IMR-90 (cell line): ENCODE results near the gene TIGD3. TPM values are rescaled to one million over a fixed set of nuclear protein-coding genes. Genes with fewer than 3 reads are reported as not detected.

Source experiments
- ATAC-seq: fragments of 200-7000 bp; cut with Tn5 transposase; 2 replicates; pipeline ENCODE4 v1.9.1; 2020; ENCODE audit warnings: low read depth, mild to moderate bottlenecking, moderate library complexity
- BruUV-seq: library from RNA; stranded (reverse); fragments of 400-500 nt; replicated peaks from 2 replicates; lab custom pipeline; 2021; lab: Mats Ljungman, UMichigan
- CTCF ChIA-PET: fragments of 300-600 bp; formaldehyde crosslinking; extraction: SDS; loops from one replicate; lab custom pipeline; 2021; ENCODE audit warnings: antibody characterized with exemption; lab: Yijun Ruan, JAX
- POLR2A ChIA-PET: fragments of 300-600 bp; sonication (Branson Sonifier 250); formaldehyde crosslinking; loops from one replicate; lab custom pipeline; 2022; ENCODE audit warnings: antibody characterized with exemption; ENCODE audit not compliant: unreplicated experiment; lab: Charles Lee
- DNase-seq: peaks from one replicate; pipeline ENCODE4 v3.0.0; 2013
- H2AFZ ChIP-seq: replicated peaks from 2 replicates; pipeline ENCODE3; 2013; ENCODE audit warnings: low read length, mild to moderate bottlenecking; ENCODE audit not compliant: poor library complexity
- H2AK5ac ChIP-seq: 2 replicates; pipeline ENCODE4 v1.6.1; 2013; ENCODE audit warnings: low read depth, low read length, inconsistent platforms
- H2AK9ac ChIP-seq: replicated peaks from 2 replicates; pipeline ENCODE3; 2013; ENCODE audit warnings: mild to moderate bottlenecking, low read depth, low read length, moderate library complexity; ENCODE audit not compliant: poor library complexity
- H2BK120ac ChIP-seq: 2 replicates; pipeline ENCODE4 v1.6.1; 2013; ENCODE audit warnings: low read depth, low read length, inconsistent platforms
- H2BK15ac ChIP-seq: 3 replicates; pipeline ENCODE4 v1.6.1; 2013; ENCODE audit warnings: low read depth, low read length, inconsistent platforms
- H2BK20ac ChIP-seq: 2 replicates; pipeline ENCODE4 v1.6.1; 2013; ENCODE audit warnings: low read depth, mild to moderate bottlenecking, inconsistent platforms, low read length, moderate library complexity
- H2BK5ac ChIP-seq: 2 replicates; pipeline ENCODE4 v1.6.1; 2013; ENCODE audit warnings: mild to moderate bottlenecking, low read depth, low read length, inconsistent platforms; ENCODE audit not compliant: poor library complexity, severe bottlenecking
- H3K14ac ChIP-seq: replicated peaks from 2 replicates; pipeline ENCODE4 v1.6.1; 2013; ENCODE audit warnings: low read depth, low read length, inconsistent platforms
- H3K18ac ChIP-seq: 2 replicates; pipeline ENCODE4 v1.6.1; 2013; ENCODE audit warnings: low read depth, low read length, control low read depth
- H3K23ac ChIP-seq: 2 replicates; pipeline ENCODE4 v1.6.1; 2013; ENCODE audit warnings: low read depth, low read length, inconsistent platforms
- H3K27ac ChIP-seq: 2 replicates; pipeline ENCODE4 v1.5.1; 2013; ENCODE audit warnings: mild to moderate bottlenecking, control low read depth, low read length; ENCODE audit not compliant: insufficient read depth
- H3K27me3 ChIP-seq: 2 replicates; pipeline ENCODE4 v1.6.1; 2013; ENCODE audit warnings: low read length; ENCODE audit not compliant: control insufficient read depth, insufficient read depth
- H3K36me3 ChIP-seq: 2 replicates; pipeline ENCODE4 v1.6.1; 2013; ENCODE audit warnings: low read length, mixed read lengths; ENCODE audit not compliant: control insufficient read depth, insufficient read depth
- H3K4ac ChIP-seq: 2 replicates; pipeline ENCODE4 v1.6.1; 2013; ENCODE audit warnings: low read depth, low read length, inconsistent platforms
- H3K4me1 ChIP-seq: 2 replicates; pipeline ENCODE4 v1.6.1; 2013; ENCODE audit warnings: low read length, mixed read lengths; ENCODE audit not compliant: control insufficient read depth, insufficient read depth
- H3K4me2 ChIP-seq: 2 replicates; pipeline ENCODE4 v1.6.1; 2013; ENCODE audit warnings: low read depth, mild to moderate bottlenecking, control low read depth, low read length, moderate library complexity
- H3K4me3 ChIP-seq: 2 replicates; pipeline ENCODE4 v1.5.1; 2013; ENCODE audit warnings: low read depth, mild to moderate bottlenecking, control low read depth, low read length, moderate library complexity; ENCODE audit not compliant: insufficient read depth
- H3K56ac ChIP-seq: 2 replicates; pipeline ENCODE4 v1.6.1; 2013; ENCODE audit warnings: low read length, inconsistent platforms; ENCODE audit not compliant: insufficient read depth; ENCODE audit errors: extremely low read depth
- H3K79me1 ChIP-seq, 2 experiments: 2 replicates each; pipeline ENCODE4 v1.6.1; 2013; ENCODE audit warnings: low read length in 2 of 2, inconsistent platforms in 1 of 2, low read depth in 1 of 2
- H3K9ac ChIP-seq: 2 replicates; pipeline ENCODE4 v1.6.1; 2013; ENCODE audit warnings: low read depth, low read length, control low read depth
- H3K9me1 ChIP-seq: 2 replicates; pipeline ENCODE4 v1.6.1; 2013; ENCODE audit warnings: low read length, inconsistent platforms; ENCODE audit not compliant: insufficient read depth
- H3K9me3 ChIP-seq: 2 replicates; pipeline ENCODE4 v1.6.1; 2013; ENCODE audit warnings: low read length; ENCODE audit not compliant: control insufficient read depth, insufficient read depth
- H4K20me1 ChIP-seq: 2 replicates; pipeline ENCODE4 v1.6.1; 2013; ENCODE audit warnings: low read length, inconsistent platforms; ENCODE audit not compliant: insufficient read depth
- H4K5ac ChIP-seq: 2 replicates; pipeline ENCODE4 v1.6.1; 2013; ENCODE audit warnings: mild to moderate bottlenecking, low read depth, low read length, control low read depth
- H4K8ac ChIP-seq, 2 experiments: 2 replicates each; pipeline ENCODE4 v1.6.1; 2013; ENCODE audit warnings: low read depth in 2 of 2, low read length in 2 of 2, control low read depth in 1 of 2, inconsistent platforms in 1 of 2
- H4K91ac ChIP-seq: 2 replicates; pipeline ENCODE4 v1.6.1; 2013; ENCODE audit warnings: low read depth, low read length, inconsistent platforms; ENCODE audit not compliant: insufficient read depth
- BHLHE40 ChIP-seq: fragments of 150-350 bp; IDR thresholded peaks from 2 replicates; pipeline ENCODE4 v1.6.1; 2016; ENCODE audit warnings: mild to moderate bottlenecking, low read depth, low read length
- FOS ChIP-seq: fragments of 150-350 bp; IDR thresholded peaks from 2 replicates; pipeline ENCODE4 v1.6.1; 2016; ENCODE audit warnings: low read depth, low read length
- MAFK ChIP-seq: IDR thresholded peaks from 2 replicates; pipeline ENCODE4 v1.6.1; 2012; ENCODE audit warnings: low read depth, low read length, improper control_type of control experiment
- NFE2L2 ChIP-seq: fragments of 150-350 bp; IDR thresholded peaks from 2 replicates; pipeline ENCODE4 v1.6.1; 2016; ENCODE audit warnings: low read depth, mild to moderate bottlenecking, low read length
- POLR2A ChIP-seq: IDR thresholded peaks from 2 replicates; pipeline ENCODE4 v1.6.1; 2012; ENCODE audit warnings: mild to moderate bottlenecking, low read depth, low read length
- RAD21 ChIP-seq: IDR thresholded peaks from 2 replicates; pipeline ENCODE4 v1.6.1; 2012; ENCODE audit warnings: low read length, improper control_type of control experiment
- RCOR1 ChIP-seq: IDR thresholded peaks from 2 replicates; pipeline ENCODE4 v1.6.1; 2012; ENCODE audit warnings: mild to moderate bottlenecking, low read length, improper control_type of control experiment; ENCODE audit not compliant: insufficient replicate concordance
- RFX5 ChIP-seq: IDR thresholded peaks from 2 replicates; pipeline ENCODE4 v1.8.0; 2012; ENCODE audit warnings: low read depth, mild to moderate bottlenecking, low read length, moderate library complexity
- SMC3 ChIP-seq: fragments of 150-350 bp; IDR thresholded peaks from 2 replicates; pipeline ENCODE4 v1.6.1; 2016; ENCODE audit warnings: low read depth, mild to moderate bottlenecking, antibody characterized with exemption, low read length, moderate library complexity
- WGBS, 2 experiments: methylation state at CpG; one replicate each; pipeline versions ENCODE4 v1.1.5 to v1.1.7; 2013; ENCODE audit warnings: missing lambda C conversion rate in 2 of 2; ENCODE audit not compliant: insufficient read length in 1 of 2; ENCODE audit errors: extremely low coverage in 2 of 2; 5-methylcytosine and 5-hydroxymethylcytosine counted together
- dilution Hi-C: fragments of 300-500 bp; cut with HindIII; formaldehyde crosslinking; loops from one replicate; pipeline ENCODE4 v1.14.3; 2018; ENCODE audit warnings: low sequenced_read_pairs; ENCODE audit not compliant: unreplicated experiment
- in situ Hi-C: fragments of 300-500 bp; cut with MboI; formaldehyde crosslinking; loops from 3 replicates; pipeline ENCODE4 v1.14.3; 2019; ENCODE audit warnings: low sequenced_read_pairs, inconsistent platforms, mixed read lengths
- intact Hi-C: fragments of 100-400 bp; cut with micrococcal nuclease; formaldehyde crosslinking; loops from 2 replicates; pipeline ENCODE4 v1.10.0; 2022
- polyA plus RNA-seq, 3 experiments: library from polyadenylated mRNA; depleted of rRNA; stranded (reverse); fragments of >200 nt; gene quantifications; 2 replicates each; pipeline ENCODE4 v1.2.3, GENCODE V29; 2012; ENCODE audit warnings: low replicate concordance in 1 of 3
- total RNA-seq: library from RNA; depleted of rRNA; stranded (reverse); fragments of >200 nt; gene quantifications from 2 replicates; pipeline ENCODE4 v1.2.3, GENCODE V29; 2012
- TF ChIP-seq, protein P1 (sequence below): fragments of 150-350 bp; IDR thresholded peaks from 2 replicates; pipeline ENCODE4 v1.6.1; 2016; ENCODE audit warnings: low read depth, mild to moderate bottlenecking, low read length, moderate library complexity, borderline replicate concordance
- TF ChIP-seq, protein P2 (sequence below): conservative IDR thresholded peaks from 2 replicates; pipeline ENCODE4 v1.5.1; 2012; ENCODE audit warnings: mild to moderate bottlenecking, low read depth, low read length, improper control_type of control experiment
- TF ChIP-seq, protein P3 (sequence below): fragments of 150-350 bp; IDR thresholded peaks from 2 replicates; pipeline ENCODE4 v1.6.1; 2017; ENCODE audit warnings: mild to moderate bottlenecking, antibody characterized with exemption, low read length, low read depth

Gene TIGD3
- total and polyA plus RNA-seq, 2 of the 4 experiments (the other 2 are of a cell fraction), result 0.12 TPM; not detected in 1

DNA sequence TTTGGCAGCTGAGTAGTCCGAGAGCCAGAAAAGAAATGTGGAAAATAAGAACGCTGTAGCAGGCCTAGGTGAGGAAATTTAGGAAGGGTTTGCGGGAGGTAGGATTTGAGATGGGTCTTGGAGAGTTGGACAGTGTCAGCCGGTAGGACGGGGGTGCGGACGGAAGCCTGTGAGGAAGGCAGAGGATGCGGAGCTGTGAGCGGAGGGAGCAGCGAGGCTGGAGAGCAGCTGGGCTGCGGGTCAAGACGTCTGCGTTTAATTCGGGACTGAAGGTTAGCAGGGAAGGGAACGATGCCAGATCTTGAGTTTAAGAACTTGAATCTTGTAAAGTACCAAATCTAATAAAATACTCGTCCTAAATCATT is 669 bp upstream of the TIGD3 start:
- no peak overlapping the region for H2BK5ac ChIP-seq
- intact Hi-C loops, result loop anchor here (1.0 kb wide), 1 partner anchor 37 kb away; no protein-coding TSS in a partner anchor
- CTCF ChIA-PET, result no interaction called here
- H2BK120ac ChIP-seq, result no peak overlapping the region
- no peak overlapping the region for H3K14ac ChIP-seq
- in situ Hi-C loops, result no loop called here
- peak overlapping the region; percentile 5 for H2AK9ac ChIP-seq
- peaks cover 9% of the 10 kb centered on the region; the same call in 1 of the 2 replicates for H3K9me1 ChIP-seq
- BruUV-seq, result no TSS peak
- H2BK20ac ChIP-seq, result no peak overlapping the region
- peak overlapping the region; percentile 96 for H3K4me2 ChIP-seq
- POLR2A ChIA-PET, result interaction anchor here (0.6 to 0.7 kb wide), 2 partner anchors 19 to 150 kb away, joined by 4 read pairs; no protein-coding TSS in a partner anchor
- H3K23ac ChIP-seq, result no peak overlapping the region
- WGBS, 2 experiments, result 31% methylated on average over 9 of the region's 16 CpGs; no CpG with 5 or more reads in 1 of the 2 experiments
- H3K79me1 ChIP-seq, result 0 out of 4 replicates have a peak, but pooled peaks cover 0 to 4% of the 10 kb centered on the region in 2 experiments
- ATAC-seq, result peak; percentile 2
- H3K36me3 ChIP-seq, result peaks cover 28% of the 10 kb centered on the region
- no peak overlapping the region for H4K5ac ChIP-seq
- H3K18ac ChIP-seq, result no peak overlapping the region
- peaks cover 8% of the 10 kb centered on the region for H3K4me1 ChIP-seq
- no peak for DNase-seq
- peaks cover 15% of the 10 kb centered on the region for H4K20me1 ChIP-seq
- H3K27ac ChIP-seq, result no peak overlapping the region
- H3K9ac ChIP-seq, result no peak overlapping the region
- TF ChIP-seq RAD21, result no peak
- TF ChIP-seq POLR2A, result no peak
- no peak for TF ChIP-seq FOS
- no peak for TF ChIP-seq MAFK
- no peak for TF ChIP-seq RCOR1
- no peak for TF ChIP-seq SMC3
- TF ChIP-seq, protein P1, sequence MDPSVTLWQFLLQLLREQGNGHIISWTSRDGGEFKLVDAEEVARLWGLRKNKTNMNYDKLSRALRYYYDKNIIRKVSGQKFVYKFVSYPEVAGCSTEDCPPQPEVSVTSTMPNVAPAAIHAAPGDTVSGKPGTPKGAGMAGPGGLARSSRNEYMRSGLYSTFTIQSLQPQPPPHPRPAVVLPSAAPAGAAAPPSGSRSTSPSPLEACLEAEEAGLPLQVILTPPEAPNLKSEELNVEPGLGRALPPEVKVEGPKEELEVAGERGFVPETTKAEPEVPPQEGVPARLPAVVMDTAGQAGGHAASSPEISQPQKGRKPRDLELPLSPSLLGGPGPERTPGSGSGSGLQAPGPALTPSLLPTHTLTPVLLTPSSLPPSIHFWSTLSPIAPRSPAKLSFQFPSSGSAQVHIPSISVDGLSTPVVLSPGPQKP, result no peak
- no peak for TF ChIP-seq RFX5
- TF ChIP-seq, protein P2, sequence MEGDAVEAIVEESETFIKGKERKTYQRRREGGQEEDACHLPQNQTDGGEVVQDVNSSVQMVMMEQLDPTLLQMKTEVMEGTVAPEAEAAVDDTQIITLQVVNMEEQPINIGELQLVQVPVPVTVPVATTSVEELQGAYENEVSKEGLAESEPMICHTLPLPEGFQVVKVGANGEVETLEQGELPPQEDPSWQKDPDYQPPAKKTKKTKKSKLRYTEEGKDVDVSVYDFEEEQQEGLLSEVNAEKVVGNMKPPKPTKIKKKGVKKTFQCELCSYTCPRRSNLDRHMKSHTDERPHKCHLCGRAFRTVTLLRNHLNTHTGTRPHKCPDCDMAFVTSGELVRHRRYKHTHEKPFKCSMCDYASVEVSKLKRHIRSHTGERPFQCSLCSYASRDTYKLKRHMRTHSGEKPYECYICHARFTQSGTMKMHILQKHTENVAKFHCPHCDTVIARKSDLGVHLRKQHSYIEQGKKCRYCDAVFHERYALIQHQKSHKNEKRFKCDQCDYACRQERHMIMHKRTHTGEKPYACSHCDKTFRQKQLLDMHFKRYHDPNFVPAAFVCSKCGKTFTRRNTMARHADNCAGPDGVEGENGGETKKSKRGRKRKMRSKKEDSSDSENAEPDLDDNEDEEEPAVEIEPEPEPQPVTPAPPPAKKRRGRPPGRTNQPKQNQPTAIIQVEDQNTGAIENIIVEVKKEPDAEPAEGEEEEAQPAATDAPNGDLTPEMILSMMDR, result no peak
- no peak for TF ChIP-seq NFE2L2
- TF ChIP-seq, protein P3, sequence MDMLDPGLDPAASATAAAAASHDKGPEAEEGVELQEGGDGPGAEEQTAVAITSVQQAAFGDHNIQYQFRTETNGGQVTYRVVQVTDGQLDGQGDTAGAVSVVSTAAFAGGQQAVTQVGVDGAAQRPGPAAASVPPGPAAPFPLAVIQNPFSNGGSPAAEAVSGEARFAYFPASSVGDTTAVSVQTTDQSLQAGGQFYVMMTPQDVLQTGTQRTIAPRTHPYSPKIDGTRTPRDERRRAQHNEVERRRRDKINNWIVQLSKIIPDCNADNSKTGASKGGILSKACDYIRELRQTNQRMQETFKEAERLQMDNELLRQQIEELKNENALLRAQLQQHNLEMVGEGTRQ, result no peak
- no peak for TF ChIP-seq BHLHE40
- no peak overlapping the region for H2BK15ac ChIP-seq
- H3K4me3 ChIP-seq, result peak overlapping the region; percentile 68; the same call in 1 of the 2 replicates
- H3K4ac ChIP-seq, result no peak overlapping the region
- H4K8ac ChIP-seq, result no peak overlapping the region
- no peak overlapping the region for H3K56ac ChIP-seq
- H2AFZ ChIP-seq, result no peak overlapping the region
- no peaks in the 10 kb centered on the region for H3K9me3 ChIP-seq
- dilution Hi-C loops, result no loop called here
- H2AK5ac ChIP-seq, result no peak overlapping the region
- peaks cover 22% of the 10 kb centered on the region for H3K27me3 ChIP-seq
- H4K91ac ChIP-seq, result no peak overlapping the region
